Measurements from ENCODE around the gene MVB12B. TPM values are rescaled to one million over a fixed set of nuclear protein-coding genes. Genes with fewer than 3 reads are reported as not detected.
"Not testable (repeated sequence)": the region's sequence is repeated elsewhere in the genome, so short reads cannot be mapped to it uniquely, and the experiment has no call there.

Gene MVB12B
- total RNA-seq, 1 experiment from 2014 or later: 5.8 TPM

DNA sequence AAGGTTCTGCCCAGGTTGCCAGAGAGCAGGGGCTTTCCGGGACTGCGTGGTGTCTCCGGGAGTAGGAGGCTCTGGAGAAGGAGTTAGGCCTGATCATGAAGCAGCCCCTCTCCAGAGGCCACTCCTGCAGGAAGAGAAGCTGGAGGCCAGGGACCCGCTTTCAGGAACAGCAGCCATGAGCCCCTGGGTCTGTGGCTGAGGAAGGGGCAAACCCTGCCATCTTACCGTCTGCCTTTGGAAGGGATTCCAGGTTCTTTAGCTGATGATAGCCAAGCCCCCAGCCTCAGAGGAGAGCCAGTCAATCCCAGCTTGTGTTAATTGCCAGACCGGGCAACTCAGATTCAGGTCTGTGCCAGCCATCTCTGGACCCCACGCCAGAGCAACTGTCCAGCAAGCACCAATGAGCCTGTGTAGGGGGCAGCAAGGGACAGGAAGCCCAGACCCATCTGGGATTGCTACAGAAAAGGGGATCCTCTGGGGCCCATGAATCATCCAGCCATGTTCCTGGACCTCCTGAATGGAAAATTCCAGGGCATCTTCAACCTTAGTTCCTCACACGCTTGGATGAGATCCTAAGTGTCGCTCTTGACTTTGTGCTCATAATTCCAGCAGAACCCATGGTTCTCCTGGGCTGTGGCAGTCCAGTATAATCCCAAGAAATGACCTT, 42.7 kb upstream of the MVB12B start:
- Histone ChIP-seq H2BK120ac (ENCODE audit: low read depth, low read length, poor library complexity, severe bottlenecking) (no peak overlapping the region), H4K5ac (ENCODE audit: insufficient read length, low read depth, low read length) (no peak overlapping the region), H2BK5ac (ENCODE audit: insufficient read length, low read length) (no peak overlapping the region), H4K91ac (ENCODE audit: insufficient read length, low read depth, low read length) (no peak overlapping the region), H3K79me2 (ENCODE audit: insufficient read depth, low read length) (no peaks in the 10 kb centered on the region), H3K4ac (ENCODE audit: low read depth, low read length) (no peak overlapping the region), H3K56ac (ENCODE audit: insufficient read length, low read depth, low read length) (no peak overlapping the region), H3K27me3 (ENCODE audit: insufficient read depth, low read length) (no peaks in the 10 kb centered on the region), H3K18ac (ENCODE audit: insufficient read length, low read depth, low read length) (no peak overlapping the region), H3K4me2 (ENCODE audit: insufficient read depth, insufficient read length, low read length) (no peak overlapping the region), H2AK5ac (ENCODE audit: insufficient read length, low read length) (no peak overlapping the region), H3K14ac (ENCODE audit: insufficient read depth, low read length) (no peak overlapping the region), H3K27ac (ENCODE audit: insufficient read length, low read depth, low read length) (no peak overlapping the region), H3K4me1 (ENCODE audit: insufficient read depth, low read length) (no peaks in the 10 kb centered on the region), H3K23ac (ENCODE audit: insufficient read length, low read depth, low read length) (no peak overlapping the region), H4K8ac (replicated peaks; ENCODE audit: insufficient read length, low read depth, low read length) (no peak overlapping the region), H3T11ph (ENCODE audit: low read length) (no peak overlapping the region), H2BK20ac (ENCODE audit: low read depth, low read length, poor library complexity, severe bottlenecking) (no peak overlapping the region), H3K9me3 (ENCODE audit: control insufficient read depth, low read depth, low read length) (no peaks in the 10 kb centered on the region), H2AFZ (ENCODE audit: low read length) (no peak overlapping the region), H3K23me2 (ENCODE audit: insufficient read length, low read depth, low read length, poor library complexity, severe bottlenecking) (no peaks in the 10 kb centered on the region), H2BK12ac (ENCODE audit: insufficient read length, low read depth, low read length) (no peak overlapping the region), H2BK15ac (ENCODE audit: low read depth, low read length) (no peak overlapping the region), H3K79me1 (ENCODE audit: insufficient read depth, low read depth, low read length, poor library complexity, severe bottlenecking) (no peaks in the 10 kb centered on the region), H3K9ac (ENCODE audit: extremely low read depth, insufficient read length, low read length) (no peak overlapping the region), H4K20me1 (ENCODE audit: control insufficient read depth, insufficient read depth, insufficient read length) (no peaks in the 10 kb centered on the region)
- no peaks in the 10 kb centered on the region for H3K36me3 Mint-ChIP-seq (ENCODE audit: insufficient read depth in 1 of 3, low read depth in 3 of 3)
- H3K27ac Mint-ChIP-seq: no peak overlapping the region
- no CpG with 5 or more reads among the region's 9 CpGs for WGBS (ENCODE audit: extremely low coverage, insufficient read length, low lambda C conversion rate)
- H3K4me1 Mint-ChIP-seq: peaks cover 7 to 9% of the 10 kb centered on the region in 2 experiments
- no peak for DNase-seq
- no peak for TF ChIP-seq CTCF (conservative IDR thresholded peaks at IDR 0.05)
- H3K4me3 Mint-ChIP-seq: no peak overlapping the region
- no peaks in the 10 kb centered on the region for H3K27me3 Mint-ChIP-seq (ENCODE audit: low read depth)
- H3K9me3 Mint-ChIP-seq: peaks cover 2 to 5% of the 10 kb centered on the region in 2 experiments; a peak in 4 of 5 replicates

DNA sequence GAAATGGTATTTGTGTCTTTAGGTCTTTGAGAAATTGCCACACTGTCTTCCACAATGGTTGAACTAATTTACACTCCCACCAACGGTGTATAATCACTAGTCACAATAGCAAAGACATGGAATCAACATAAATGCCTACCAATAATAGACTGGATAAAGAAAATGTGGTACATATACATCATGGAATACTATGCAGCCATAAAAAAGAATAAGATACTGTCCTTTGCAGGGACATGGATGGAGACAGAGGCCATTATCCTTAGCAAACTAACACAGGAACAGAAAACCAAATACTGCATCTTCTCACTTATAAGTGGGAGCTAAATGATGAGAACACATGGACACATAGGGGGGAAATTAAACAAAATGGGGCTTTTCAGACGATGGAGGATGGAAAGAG, 41.0 kb upstream of the MVB12B start:
- not testable (repeated sequence) for H3K27me3 ChIP-seq (ENCODE audit: insufficient read depth, low read length); H2BK20ac ChIP-seq (ENCODE audit: low read depth, low read length, poor library complexity, severe bottlenecking); H2BK15ac ChIP-seq (ENCODE audit: low read depth, low read length); H3K79me1 ChIP-seq (ENCODE audit: insufficient read depth, low read depth, low read length, poor library complexity, severe bottlenecking); H3K9me3 ChIP-seq (ENCODE audit: control insufficient read depth, low read depth, low read length); H3K9ac ChIP-seq (ENCODE audit: extremely low read depth, insufficient read length, low read length); H3K23me2 ChIP-seq (ENCODE audit: insufficient read length, low read depth, low read length, poor library complexity, severe bottlenecking); H3K56ac ChIP-seq (ENCODE audit: insufficient read length, low read depth, low read length); H4K20me1 ChIP-seq (ENCODE audit: control insufficient read depth, insufficient read depth, insufficient read length); H2AFZ ChIP-seq (ENCODE audit: low read length); H2BK12ac ChIP-seq (ENCODE audit: insufficient read length, low read depth, low read length); H3K4me1 Mint-ChIP-seq; DNase-seq; H3T11ph ChIP-seq (ENCODE audit: low read length); H3K36me3 Mint-ChIP-seq (ENCODE audit: insufficient read depth in 1 of 3, low read depth in 3 of 3); H3K4me2 ChIP-seq (ENCODE audit: insufficient read depth, insufficient read length, low read length); H3K4ac ChIP-seq (ENCODE audit: low read depth, low read length); H3K79me2 ChIP-seq (ENCODE audit: insufficient read depth, low read length); H3K4me1 ChIP-seq (ENCODE audit: insufficient read depth, low read length); H3K27ac Mint-ChIP-seq; H2AK5ac ChIP-seq (ENCODE audit: insufficient read length, low read length); H3K4me3 Mint-ChIP-seq; H4K8ac ChIP-seq (replicated peaks; ENCODE audit: insufficient read length, low read depth, low read length); H2BK5ac ChIP-seq (ENCODE audit: insufficient read length, low read length); H4K91ac ChIP-seq (ENCODE audit: insufficient read length, low read depth, low read length); H4K5ac ChIP-seq (ENCODE audit: insufficient read length, low read depth, low read length); H3K14ac ChIP-seq (ENCODE audit: insufficient read depth, low read length); H3K27ac ChIP-seq (ENCODE audit: insufficient read length, low read depth, low read length); H3K27me3 Mint-ChIP-seq (ENCODE audit: low read depth); H3K23ac ChIP-seq (ENCODE audit: insufficient read length, low read depth, low read length); H3K18ac ChIP-seq (ENCODE audit: insufficient read length, low read depth, low read length); H3K9me3 Mint-ChIP-seq; H2BK120ac ChIP-seq (ENCODE audit: low read depth, low read length, poor library complexity, severe bottlenecking)
- WGBS (ENCODE audit: extremely low coverage, insufficient read length, low lambda C conversion rate): no CpG with 5 or more reads among the region's 2 CpGs
